AG20443 (cell line): ENCODE data around the gene KIF26B.

Experiments
- DNase-seq: peaks from one replicate; pipeline ENCODE4 v3.0.0; 2012; ENCODE audit warnings: low spot score, mixed read lengths

Gene KIF26B

GRCh38 chr1:245279346-245279745 lies 124.6 kb downstream of the KIF26B start:
- DNase-seq, result no peak

GRCh38 chr1:245283001-245283400 lies 128.2 kb downstream of the KIF26B start:
- DNase-seq, result no peak

GRCh38 chr1:245285168-245285567 lies 130.4 kb downstream of the KIF26B start:
- no peak for DNase-seq

- no peak for DNase-seq
Observed at GRCh38 chr1:245288796-245289195, 134.0 kb downstream of the KIF26B start.

- DNase-seq, result peak; percentile 17
Observed at GRCh38 chr1:245290836-245291235, 136.1 kb downstream of the KIF26B start.

- no peak for DNase-seq
Observed at GRCh38 chr1:245291351-245291750, 136.6 kb downstream of the KIF26B start.

- no peak for DNase-seq
Observed at GRCh38 chr1:245292141-245292540, 137.4 kb downstream of the KIF26B start.

- DNase-seq, result no peak
Observed at GRCh38 chr1:245292553-245292952, 137.8 kb downstream of the KIF26B start.

GRCh38 chr1:245294020-245294419 lies 139.2 kb downstream of the KIF26B start:
- no peak for DNase-seq

GRCh38 chr1:245298781-245299180 lies 144.0 kb downstream of the KIF26B start:
- peak; percentile 85 for DNase-seq

- DNase-seq, result peak; percentile 68
Observed at GRCh38 chr1:245301162-245301580, 146.4 kb downstream of the KIF26B start.

- DNase-seq, result no peak
Observed at GRCh38 chr1:245301921-245302320, 147.1 kb downstream of the KIF26B start.

- DNase-seq, result no peak
Observed at GRCh38 chr1:245304698-245305097, 149.9 kb downstream of the KIF26B start.

- no peak for DNase-seq
Observed at GRCh38 chr1:245306020-245306419, 151.2 kb downstream of the KIF26B start.

- DNase-seq, result no peak
Observed at GRCh38 chr1:245306628-245307410, 152.0 kb downstream of the KIF26B start.

GRCh38 chr1:245310571-245311531 lies 156.1 kb downstream of the KIF26B start:
- DNase-seq, result peak; percentile 45

- DNase-seq, result no peak
Observed at GRCh38 chr1:245311887-245312536, 157.2 kb downstream of the KIF26B start.

GRCh38 chr1:245313576-245313975 lies 158.8 kb downstream of the KIF26B start:
- DNase-seq, result no peak

- no peak for DNase-seq
Observed at GRCh38 chr1:245316784-245317183, 162.0 kb downstream of the KIF26B start.

GRCh38 chr1:245317217-245317616 lies 162.4 kb downstream of the KIF26B start:
- no peak for DNase-seq

GRCh38 chr1:245319094-245319493 lies 164.3 kb downstream of the KIF26B start:
- no peak for DNase-seq

GRCh38 chr1:245322673-245323072 lies 167.9 kb downstream of the KIF26B start:
- DNase-seq, result no peak
